HG03469 (cell line): ENCODE measurements around the gene RCBTB1.

ENCODE experiments used
- ATAC-seq: cut with Tn5 transposase; IDR thresholded peaks from one replicate; pipeline ENCODE4 v1.9.1; 2021; ENCODE audit warnings: mild to moderate bottlenecking, moderate library complexity, moderate number of reproducible peaks; ENCODE audit not compliant: unreplicated experiment

RCBTB1 gene

GRCh38 chr13:49561062-49561410 lies 24.3 kb downstream of the RCBTB1 start:
- no peak for ATAC-seq

GRCh38 chr13:49560270-49561061 lies 24.9 kb downstream of the RCBTB1 start:
- ATAC-seq = no peak

GRCh38 chr13:49559006-49559405 lies 26.4 kb downstream of the RCBTB1 start:
- no peak for ATAC-seq

GRCh38 chr13:49554387-49554786 lies 31.0 kb downstream of the RCBTB1 start:
- ATAC-seq = no peak

- no peak for ATAC-seq
Measured at GRCh38 chr13:49553888-49554287, 31.5 kb downstream of the RCBTB1 start.

GRCh38 chr13:49550942-49551644 lies 34.3 kb downstream of the RCBTB1 start:
- ATAC-seq = no peak

- ATAC-seq = no peak
Measured at GRCh38 chr13:49549289-49549688, 36.1 kb downstream of the RCBTB1 start.

DNA sequence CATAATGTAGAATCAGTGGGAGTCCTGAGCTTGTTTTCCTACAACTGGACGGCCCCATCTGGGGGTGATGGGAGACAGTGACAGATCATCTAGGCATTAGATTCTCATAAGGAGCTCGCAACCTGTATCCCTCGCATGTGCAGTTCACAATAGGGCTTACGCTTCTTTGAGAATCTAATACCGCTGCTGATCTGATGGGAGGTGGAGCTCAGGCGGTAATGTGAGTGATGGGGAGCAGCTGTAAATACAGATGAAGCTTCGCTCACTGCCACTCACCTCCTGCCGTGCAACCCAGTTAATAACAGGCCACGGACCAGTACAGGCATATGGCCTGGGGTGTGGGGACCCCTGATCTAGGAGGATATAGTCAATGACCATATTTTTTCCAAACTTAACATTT lies 38.8 kb downstream of the RCBTB1 start:
- ATAC-seq = no peak

GRCh38 chr13:49545661-49546060 lies 39.7 kb downstream of the RCBTB1 start:
- ATAC-seq = no peak

DNA sequence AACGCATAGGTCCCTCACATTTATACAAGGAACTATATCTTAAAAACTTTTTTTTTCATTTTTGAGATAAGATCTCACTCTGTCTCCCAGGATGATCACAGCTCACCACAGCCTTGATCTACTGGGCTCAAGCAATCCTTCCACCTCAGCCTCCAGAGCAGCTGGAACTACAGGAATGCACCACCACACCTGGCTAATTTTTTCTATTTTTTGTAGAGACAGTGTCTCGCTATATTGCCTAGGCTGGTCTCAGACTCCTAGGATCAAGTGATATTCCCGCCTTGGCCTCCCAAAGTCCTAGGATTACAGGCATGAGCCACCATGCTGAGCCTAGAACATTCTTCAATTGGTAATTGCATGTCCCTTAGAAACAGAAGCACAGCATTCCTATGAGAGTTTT lies 41.7 kb downstream of the RCBTB1 start:
- ATAC-seq = no peak

GRCh38 chr13:49540552-49540951 lies 44.8 kb downstream of the RCBTB1 start:
- ATAC-seq = no peak

DNA sequence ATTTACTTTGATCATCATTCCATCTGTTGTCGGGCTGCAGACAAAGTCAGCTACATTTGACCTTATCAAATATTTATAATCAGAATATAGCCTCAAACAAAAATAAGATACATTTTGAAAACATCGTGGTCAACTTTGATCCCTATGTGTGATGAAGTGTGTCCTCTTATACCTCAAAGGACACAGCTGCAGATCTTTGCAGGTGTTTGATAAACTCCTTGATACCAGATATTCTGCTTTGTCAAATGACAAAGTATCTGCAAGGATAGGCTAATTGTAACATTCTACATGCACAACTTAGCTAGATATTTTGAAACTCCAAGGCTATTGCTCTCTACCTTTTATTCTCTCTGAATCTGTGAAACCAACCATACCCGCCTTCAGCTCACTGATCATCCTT lies 45.6 kb downstream of the RCBTB1 start:
- no peak for ATAC-seq

DNA sequence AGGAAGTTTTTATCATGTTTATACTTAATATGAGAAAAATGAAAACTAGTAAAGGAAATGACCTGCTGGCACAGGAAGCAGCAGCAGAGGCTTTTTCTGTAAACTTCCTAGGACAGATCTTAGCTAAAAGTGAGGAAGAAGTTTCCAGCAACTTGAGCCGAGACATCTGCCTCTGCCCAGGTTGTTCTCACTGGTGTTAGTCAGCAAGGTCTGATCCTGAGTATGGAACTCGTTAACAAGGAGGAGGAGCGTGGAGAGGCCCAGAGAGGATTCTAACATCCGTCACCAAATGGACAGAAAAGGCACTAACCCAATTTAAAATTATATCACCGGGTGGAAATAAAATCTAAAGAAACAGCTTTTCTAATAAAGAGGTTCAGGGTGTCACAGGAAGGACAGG lies 46.0 kb downstream of the RCBTB1 start:
- ATAC-seq = no peak

DNA sequence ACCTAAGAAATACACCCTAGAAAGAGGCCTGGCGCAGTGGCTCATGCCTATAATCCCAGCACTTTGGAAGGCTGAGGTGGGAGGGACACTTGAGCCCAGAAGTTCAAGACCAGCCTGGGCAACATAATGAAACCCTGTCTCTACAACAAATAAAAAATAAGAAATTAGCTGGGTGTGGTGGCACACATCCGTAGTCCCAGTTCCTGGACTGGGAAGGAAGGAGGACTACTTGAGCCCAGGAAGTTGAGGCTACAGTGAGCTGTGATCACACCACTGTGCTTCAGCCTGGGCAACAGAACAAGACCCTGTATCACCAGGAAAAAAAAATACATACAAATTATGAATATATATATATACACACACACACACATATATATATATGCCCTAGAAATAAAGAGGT lies 47.0 kb downstream of the RCBTB1 start:
- no peak for ATAC-seq

- no peak for ATAC-seq
Measured at GRCh38 chr13:49536144-49536873, 49.0 kb downstream of the RCBTB1 start.

DNA sequence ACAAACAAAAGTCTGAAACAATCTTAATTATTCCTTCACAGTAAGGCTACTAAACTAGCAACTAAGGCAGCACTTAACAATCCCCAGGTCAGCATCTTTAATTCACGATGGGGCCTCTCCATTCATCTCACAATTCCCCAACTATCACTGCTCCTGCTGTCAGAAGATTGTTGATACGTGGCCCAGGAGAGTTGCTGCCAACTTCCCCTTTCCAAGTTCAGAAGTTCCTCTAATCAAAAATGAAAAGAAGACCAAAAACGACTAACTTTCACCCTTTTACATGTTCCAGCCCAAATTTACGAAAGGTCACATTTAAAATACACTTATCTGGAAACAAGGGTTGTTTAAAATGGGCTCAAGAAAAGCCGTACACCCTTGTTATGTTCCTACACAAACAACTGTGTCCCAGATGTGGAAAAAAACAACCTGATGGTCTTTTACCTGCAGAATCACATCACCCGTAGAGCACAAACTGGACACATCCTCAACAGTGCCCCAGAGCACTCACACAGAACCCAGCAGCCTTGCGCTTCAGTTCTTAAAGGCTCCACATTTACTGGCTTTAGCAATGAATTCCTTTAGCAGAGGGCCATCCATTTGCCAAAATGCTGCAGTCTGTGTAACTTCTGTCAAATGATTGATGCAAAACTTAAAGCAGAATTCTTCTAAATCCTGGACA lies 51.6 kb downstream of the RCBTB1 start:
- ATAC-seq = no peak

GRCh38 chr13:49533011-49533410 lies 52.3 kb downstream of the RCBTB1 start:
- no peak for ATAC-seq

GRCh38 chr13:49532593-49532992 lies 52.8 kb downstream of the RCBTB1 start:
- no peak for ATAC-seq

DNA sequence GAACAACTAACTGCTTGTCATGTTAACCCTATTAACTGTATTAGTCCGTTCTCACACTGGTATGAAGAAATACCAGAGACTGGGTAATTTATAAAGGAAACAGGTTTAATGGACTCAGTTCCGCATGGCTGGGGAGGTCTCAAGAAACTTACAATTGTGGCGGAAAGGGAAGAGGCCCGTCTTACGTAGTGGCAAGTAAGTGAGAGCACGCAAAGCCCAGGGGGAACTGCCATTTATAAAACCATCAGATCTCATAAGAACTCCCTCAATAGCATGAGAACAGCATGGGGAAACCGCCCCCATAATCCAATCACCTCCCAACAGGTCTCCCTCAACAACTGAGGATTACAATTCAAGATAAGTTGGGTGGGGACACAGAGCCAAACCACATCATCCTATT lies 54.9 kb downstream of the RCBTB1 start:
- no peak for ATAC-seq

- no peak for ATAC-seq
Measured at GRCh38 chr13:49528161-49528560, 57.2 kb downstream of the RCBTB1 start.

GRCh38 chr13:49527123-49527522 lies 58.2 kb downstream of the RCBTB1 start:
- ATAC-seq = no peak
